ENCODE measurements around the gene RHO.

The RHO gene

DNA sequence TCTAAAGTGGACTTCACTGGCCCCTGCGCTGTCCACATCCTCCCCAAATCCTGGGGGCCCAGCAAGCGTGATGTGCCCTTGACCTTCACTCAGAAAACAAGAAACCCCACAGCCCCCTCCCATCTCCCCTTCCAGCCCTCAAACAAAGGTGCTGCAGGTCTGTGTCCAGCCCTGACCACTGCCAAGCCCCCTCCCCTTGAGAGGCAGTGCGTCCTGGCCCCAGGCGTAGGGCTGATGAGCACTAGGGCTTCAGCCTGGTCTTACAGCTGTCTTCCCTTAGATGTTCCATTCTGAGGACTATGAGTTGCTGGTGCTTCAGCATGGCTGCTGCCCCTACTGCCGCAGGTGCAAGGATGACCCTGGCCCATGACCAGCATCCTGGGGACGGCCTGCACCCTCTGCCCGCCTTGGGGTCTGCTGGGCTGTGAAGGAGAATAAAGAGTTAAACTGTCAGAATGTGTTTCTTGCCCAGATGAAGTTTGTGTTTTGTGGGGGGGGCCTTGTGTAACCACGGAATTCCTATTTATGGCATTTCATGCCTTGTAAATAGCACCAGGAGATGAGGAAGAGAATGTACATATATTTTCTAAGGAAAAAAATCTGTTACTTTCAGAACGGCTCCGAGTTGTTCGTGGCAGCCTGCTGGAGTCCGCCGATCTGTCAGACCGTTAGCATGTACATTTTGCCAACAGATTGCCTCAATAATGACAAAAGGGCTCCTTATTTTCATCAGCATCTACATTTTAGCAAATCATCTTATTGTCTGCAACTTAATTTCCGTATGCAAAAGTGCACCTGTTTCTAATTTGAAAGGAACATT lies 8.3 kb upstream of the RHO start:
- no peak for DNase-seq (ENCODE audit: low read depth in 1 of 2, low spot score in 1 of 2)

DNA sequence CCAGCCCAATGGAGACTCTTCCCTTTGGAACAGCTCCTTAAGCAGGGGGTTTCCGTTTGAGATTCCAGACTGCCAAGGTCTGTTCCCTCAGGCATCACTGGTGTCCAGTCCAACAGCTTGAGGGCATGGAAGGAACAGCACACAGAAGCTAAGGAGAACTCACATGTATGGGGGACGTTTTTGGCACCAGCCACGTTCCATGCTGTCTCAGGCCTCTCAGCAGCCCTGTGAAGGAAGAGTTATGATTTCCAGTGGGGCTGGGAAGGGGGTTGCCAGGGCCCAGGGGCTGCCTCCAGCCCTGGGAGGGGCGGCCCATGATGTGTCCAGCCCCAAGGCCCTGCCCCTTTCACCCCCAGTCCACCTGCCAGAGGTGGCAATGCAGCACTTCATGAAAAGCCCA lies 7.5 kb upstream of the RHO start:
- no peak for DNase-seq (ENCODE audit: low read depth in 1 of 2, low spot score in 1 of 2)

DNA sequence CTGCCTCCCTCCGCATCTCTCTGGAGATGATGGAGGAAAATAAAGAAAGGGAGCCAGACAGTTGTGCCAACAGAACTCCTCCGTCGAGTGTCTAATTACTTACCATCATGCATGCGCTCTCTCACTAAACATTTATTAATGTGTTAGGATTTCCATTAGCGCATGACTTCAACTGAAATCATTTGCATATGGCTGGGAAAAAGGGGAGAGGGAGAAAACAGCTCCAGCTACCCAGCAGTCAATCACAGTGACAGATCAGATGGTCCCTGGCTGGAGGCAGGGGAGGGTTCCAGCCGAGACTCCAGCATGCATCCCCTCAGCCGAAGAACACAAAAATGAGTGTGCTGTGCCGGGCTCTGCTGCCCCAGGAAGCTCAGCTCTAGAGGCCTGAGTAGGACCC lies 6.8 kb upstream of the RHO start:
- no peak for DNase-seq (ENCODE audit: low read depth in 1 of 2, low spot score in 1 of 2)

DNA sequence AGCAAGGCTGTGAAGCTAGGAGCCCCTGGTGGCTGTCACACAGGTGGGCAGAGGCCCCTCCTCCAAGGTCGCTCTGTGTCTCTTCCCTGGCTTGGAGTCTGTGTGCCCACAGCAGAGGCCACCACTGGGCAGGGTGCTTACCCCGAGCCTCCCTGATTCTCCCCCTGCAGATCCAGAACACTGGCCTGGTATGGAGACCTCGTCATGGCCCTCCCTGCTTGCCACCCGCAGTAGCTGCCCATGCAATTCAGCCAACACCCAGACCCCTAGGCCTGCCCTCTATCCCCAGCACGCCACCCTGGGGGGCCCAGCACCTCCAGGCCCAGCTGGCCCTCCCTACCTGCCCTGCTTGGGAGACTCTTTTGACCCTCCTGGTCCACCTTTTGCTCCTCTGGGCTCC lies 5.5 kb upstream of the RHO start:
- DNase-seq (ENCODE audit: low read depth in 1 of 2, low spot score in 1 of 2), result no peak

DNA sequence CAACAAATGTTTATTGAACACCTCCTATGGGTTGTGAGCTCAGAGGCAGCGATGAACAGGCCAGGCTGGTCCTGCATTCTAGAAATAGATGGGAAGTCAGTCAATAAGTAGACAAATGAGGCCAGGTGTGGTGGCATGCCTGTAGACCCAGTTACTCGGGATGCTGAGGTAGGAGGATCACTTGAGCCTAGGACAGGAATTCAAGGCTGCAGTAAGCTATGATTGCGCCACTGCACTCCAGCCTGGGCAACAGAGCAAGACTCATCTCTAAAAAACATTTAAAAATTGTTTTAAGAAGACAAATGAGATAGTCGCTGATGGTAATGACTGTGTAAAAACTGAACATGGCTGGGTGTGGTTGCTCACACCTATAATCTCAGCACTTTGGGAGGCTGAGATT lies 4.4 kb upstream of the RHO start:
- DNase-seq (ENCODE audit: low read depth in 1 of 2, low spot score in 1 of 2), result no peak

DNA sequence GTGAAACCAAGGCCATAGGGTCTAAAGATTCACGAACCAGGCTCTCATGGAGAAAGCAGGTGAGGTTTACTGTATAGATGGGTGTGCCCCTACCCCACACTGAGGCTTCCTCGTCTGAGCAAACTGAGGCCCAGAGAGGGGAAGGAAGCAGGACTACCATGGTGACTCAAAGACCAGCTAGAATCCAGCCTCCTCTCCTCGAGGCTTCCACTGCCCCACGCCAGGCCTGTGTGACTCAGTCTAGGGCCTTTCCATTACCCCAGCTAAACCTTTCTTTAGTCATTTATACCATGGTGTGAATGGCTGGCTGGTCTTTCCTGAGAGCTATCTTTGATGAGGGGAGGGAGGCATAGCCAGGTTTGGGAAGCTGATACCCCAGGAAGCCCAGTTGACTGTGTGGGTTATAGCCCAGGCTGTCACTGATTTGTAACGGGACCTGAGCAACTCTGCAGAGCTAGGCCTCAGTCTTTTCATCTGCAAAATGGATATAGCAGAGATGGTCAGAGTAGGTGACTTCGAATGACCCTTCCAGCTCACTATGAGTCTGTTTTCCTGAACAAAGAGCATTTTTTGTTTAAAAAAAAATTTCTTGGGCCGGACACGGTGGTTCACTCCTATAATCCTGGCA lies 3.0 kb upstream of the RHO start:
- DNase-seq (ENCODE audit: low read depth in 1 of 2, low spot score in 1 of 2), result no peak

DNA sequence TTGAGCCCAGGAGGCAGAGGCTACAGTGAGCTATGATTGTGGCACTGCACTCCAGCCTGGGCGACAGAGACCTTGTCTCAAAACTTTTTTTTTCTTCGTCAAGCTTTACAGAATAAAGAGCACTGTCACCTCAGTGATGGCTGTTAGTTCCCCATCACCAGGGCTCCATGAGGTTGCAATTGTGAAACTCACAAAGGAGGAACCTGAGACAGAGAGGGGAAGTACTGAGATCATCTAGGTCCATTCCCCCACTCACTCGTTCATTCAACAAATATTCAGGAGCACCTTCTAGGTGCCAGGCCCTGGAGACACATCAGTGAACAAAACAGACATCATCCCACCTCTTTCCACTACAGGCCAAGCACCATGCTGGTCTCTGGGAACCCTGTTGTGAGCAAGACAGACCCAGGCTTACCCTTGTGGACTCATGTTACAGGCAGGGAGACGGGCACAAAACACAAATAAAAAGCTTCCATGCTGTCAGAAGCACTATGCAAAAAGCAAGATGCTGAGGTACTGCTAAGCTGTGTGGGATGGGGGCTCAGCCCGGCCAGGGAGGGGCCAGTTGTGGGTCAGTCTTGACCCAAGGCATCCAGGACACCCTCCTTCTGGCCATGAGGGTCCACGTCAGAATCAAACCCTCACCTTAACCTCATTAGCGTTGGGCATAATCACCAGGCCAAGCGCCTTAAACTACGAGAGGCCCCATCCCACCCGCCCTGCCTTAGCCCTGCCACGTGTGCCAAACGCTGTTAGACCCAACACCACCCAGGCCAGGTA lies 2.1 kb upstream of the RHO start:
- no peak for DNase-seq (ENCODE audit: low read depth in 1 of 2, low spot score in 1 of 2)

DNA sequence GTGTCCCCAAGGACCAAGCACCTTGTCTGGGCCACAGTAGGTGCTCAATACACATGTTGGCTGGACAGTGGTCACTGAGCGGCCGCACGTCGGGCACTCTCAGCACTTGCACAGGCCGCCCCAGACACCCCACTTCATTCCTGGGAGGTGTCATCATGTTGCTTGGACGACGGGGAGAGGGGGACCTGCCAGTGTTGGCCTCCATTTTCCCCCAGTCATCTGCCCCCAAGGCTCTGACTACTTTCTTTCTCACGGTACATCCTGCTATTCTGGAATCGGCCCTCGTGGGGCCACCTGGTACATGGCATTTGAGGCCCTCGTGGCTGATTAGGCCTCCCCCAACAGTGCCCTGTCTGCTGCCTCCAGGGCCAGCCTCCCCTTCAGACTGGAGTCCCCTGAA lies 1.2 kb upstream of the RHO start:
- no peak for DNase-seq (ENCODE audit: low read depth in 1 of 2, low spot score in 1 of 2)

DNA sequence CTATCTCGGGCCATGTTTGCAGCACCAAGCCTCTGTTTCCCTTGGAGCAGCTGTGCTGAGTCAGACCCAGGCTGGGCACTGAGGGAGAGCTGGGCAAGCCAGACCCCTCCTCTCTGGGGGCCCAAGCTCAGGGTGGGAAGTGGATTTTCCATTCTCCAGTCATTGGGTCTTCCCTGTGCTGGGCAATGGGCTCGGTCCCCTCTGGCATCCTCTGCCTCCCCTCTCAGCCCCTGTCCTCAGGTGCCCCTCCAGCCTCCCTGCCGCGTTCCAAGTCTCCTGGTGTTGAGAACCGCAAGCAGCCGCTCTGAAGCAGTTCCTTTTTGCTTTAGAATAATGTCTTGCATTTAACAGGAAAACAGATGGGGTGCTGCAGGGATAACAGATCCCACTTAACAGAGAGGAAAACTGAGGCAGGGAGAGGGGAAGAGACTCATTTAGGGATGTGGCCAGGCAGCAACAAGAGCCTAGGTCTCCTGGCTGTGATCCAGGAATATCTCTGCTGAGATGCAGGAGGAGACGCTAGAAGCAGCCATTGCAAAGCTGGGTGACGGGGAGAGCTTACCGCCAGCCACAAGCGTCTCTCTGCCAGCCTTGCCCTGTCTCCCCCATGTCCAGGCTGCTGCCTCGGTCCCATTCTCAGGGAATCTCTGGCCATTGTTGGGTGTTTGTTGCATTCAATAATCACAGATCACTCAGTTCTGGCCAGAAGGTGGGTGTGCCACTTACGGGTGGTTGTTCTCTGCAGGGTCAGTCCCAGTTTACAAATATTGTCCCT lies 1.2 kb downstream of the RHO start:
- no peak for DNase-seq (ENCODE audit: low read depth in 1 of 2, low spot score in 1 of 2)

DNA sequence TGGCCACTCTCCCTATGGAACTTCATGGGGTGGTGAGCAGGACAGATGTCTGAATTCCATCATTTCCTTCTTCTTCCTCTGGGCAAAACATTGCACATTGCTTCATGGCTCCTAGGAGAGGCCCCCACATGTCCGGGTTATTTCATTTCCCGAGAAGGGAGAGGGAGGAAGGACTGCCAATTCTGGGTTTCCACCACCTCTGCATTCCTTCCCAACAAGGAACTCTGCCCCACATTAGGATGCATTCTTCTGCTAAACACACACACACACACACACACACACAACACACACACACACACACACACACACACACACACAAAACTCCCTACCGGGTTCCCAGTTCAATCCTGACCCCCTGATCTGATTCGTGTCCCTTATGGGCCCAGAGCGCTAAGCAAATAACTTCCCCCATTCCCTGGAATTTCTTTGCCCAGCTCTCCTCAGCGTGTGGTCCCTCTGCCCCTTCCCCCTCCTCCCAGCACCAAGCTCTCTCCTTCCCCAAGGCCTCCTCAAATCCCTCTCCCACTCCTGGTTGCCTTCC lies 1.9 kb downstream of the RHO start:
- DNase-seq (ENCODE audit: low read depth in 1 of 2, low spot score in 1 of 2), result no peak

DNA sequence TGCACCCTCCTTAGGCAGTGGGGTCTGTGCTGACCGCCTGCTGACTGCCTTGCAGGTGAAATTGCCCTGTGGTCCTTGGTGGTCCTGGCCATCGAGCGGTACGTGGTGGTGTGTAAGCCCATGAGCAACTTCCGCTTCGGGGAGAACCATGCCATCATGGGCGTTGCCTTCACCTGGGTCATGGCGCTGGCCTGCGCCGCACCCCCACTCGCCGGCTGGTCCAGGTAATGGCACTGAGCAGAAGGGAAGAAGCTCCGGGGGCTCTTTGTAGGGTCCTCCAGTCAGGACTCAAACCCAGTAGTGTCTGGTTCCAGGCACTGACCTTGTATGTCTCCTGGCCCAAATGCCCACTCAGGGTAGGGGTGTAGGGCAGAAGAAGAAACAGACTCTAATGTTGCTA lies 2.4 kb downstream of the RHO start:
- DNase-seq (ENCODE audit: low read depth in 1 of 2, low spot score in 1 of 2), result no peak

DNA sequence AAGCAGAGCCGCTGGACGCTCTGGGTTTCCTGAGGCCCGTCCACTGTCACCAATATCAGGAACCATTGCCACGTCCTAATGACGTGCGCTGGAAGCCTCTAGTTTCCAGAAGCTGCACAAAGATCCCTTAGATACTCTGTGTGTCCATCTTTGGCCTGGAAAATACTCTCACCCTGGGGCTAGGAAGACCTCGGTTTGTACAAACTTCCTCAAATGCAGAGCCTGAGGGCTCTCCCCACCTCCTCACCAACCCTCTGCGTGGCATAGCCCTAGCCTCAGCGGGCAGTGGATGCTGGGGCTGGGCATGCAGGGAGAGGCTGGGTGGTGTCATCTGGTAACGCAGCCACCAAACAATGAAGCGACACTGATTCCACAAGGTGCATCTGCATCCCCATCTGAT lies 3.3 kb downstream of the RHO start:
- DNase-seq (ENCODE audit: low read depth in 1 of 2, low spot score in 1 of 2), result no peak

DNA sequence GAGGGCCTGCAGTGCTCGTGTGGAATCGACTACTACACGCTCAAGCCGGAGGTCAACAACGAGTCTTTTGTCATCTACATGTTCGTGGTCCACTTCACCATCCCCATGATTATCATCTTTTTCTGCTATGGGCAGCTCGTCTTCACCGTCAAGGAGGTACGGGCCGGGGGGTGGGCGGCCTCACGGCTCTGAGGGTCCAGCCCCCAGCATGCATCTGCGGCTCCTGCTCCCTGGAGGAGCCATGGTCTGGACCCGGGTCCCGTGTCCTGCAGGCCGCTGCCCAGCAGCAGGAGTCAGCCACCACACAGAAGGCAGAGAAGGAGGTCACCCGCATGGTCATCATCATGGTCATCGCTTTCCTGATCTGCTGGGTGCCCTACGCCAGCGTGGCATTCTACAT lies 3.8 kb downstream of the RHO start:
- no peak for DNase-seq (ENCODE audit: low read depth in 1 of 2, low spot score in 1 of 2)

DNA sequence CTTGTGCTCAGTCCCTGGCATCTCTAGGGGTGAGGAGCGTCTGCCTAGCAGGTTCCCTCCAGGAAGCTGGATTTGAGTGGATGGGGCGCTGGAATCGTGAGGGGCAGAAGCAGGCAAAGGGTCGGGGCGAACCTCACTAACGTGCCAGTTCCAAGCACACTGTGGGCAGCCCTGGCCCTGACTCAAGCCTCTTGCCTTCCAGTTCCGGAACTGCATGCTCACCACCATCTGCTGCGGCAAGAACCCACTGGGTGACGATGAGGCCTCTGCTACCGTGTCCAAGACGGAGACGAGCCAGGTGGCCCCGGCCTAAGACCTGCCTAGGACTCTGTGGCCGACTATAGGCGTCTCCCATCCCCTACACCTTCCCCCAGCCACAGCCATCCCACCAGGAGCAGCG lies 5.0 kb downstream of the RHO start:
- DNase-seq (ENCODE audit: low read depth in 1 of 2, low spot score in 1 of 2), result no peak

DNA sequence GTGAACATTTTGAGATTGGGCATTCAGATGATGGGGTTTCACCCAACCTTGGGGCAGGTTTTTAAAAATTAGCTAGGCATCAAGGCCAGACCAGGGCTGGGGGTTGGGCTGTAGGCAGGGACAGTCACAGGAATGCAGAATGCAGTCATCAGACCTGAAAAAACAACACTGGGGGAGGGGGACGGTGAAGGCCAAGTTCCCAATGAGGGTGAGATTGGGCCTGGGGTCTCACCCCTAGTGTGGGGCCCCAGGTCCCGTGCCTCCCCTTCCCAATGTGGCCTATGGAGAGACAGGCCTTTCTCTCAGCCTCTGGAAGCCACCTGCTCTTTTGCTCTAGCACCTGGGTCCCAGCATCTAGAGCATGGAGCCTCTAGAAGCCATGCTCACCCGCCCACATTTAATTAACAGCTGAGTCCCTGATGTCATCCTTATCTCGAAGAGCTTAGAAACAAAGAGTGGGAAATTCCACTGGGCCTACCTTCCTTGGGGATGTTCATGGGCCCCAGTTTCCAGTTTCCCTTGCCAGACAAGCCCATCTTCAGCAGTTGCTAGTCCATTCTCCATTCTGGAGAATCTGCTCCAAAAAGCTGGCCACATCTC lies 6.1 kb downstream of the RHO start:
- DNase-seq (ENCODE audit: low read depth in 1 of 2, low spot score in 1 of 2), result no peak

DNA sequence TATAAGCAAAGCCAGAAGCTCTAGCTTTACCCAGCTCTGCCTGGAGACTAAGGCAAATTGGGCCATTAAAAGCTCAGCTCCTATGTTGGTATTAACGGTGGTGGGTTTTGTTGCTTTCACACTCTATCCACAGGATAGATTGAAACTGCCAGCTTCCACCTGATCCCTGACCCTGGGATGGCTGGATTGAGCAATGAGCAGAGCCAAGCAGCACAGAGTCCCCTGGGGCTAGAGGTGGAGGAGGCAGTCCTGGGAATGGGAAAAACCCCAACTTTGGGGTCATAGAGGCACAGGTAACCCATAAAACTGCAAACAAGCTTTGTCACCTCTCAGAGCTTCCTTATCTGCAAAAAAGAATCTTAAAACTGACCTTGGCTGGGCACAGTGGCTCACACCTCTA lies 6.6 kb downstream of the RHO start:
- DNase-seq (ENCODE audit: low read depth in 1 of 2, low spot score in 1 of 2), result no peak

DNA sequence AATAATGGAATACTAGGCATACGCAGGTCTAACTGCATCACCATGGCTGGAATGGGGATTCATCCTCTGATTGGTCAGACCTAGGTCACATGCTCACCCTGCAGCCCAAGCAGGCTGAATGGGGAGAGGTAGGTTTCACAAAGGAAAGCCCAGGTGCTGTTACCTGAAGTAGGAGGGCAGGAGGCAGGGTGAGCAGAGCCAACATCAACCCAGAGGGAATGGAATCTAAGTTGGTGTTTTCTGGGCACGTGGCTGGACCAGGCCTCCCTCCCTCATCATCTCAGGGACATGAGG lies 7.9 kb downstream of the RHO start:
- DNase-seq (ENCODE audit: low read depth in 1 of 2, low spot score in 1 of 2), result no peak

DNA sequence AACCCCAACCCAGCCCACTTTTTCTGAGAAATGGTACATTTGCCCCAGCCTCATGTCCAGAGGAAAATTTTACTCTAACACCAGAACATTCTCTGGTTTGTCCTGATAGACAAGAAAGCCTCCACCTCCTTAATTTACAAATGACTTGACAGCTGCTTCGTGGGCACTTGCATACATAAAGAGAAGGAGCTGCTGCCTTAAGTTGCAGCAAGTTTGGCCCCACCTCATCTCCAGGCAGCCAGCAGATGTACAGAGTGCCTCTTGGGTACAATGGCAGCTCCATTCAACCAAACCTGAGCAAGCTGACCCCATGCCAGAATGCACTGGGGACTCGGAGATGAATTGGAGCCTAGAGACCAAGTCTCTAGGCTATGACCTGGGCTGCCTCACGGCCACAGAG lies 8.4 kb downstream of the RHO start:
- DNase-seq (ENCODE audit: low read depth in 1 of 2, low spot score in 1 of 2), result no peak

DNA sequence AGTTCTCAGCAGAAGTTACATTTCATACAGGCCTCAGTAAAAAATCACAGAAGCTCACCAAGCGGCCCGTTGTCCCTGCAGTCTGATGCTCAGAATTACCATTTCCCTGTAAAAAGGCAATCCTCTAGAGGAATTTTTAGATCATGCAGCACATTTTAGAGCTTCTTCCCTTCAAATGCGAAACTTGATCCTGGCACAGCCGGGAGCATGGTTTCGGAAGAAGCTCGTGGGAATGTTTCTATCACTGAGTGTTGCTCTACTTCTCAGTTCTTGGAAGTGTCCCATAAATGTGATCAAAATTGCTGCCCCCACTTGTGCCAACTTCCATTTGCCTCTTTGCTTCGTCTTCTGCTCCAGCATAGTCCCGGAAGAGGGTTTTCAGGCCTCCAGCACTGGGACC lies 10.8 kb downstream of the RHO start:
- DNase-seq (ENCODE audit: low read depth in 1 of 2, low spot score in 1 of 2), result no peak

DNA sequence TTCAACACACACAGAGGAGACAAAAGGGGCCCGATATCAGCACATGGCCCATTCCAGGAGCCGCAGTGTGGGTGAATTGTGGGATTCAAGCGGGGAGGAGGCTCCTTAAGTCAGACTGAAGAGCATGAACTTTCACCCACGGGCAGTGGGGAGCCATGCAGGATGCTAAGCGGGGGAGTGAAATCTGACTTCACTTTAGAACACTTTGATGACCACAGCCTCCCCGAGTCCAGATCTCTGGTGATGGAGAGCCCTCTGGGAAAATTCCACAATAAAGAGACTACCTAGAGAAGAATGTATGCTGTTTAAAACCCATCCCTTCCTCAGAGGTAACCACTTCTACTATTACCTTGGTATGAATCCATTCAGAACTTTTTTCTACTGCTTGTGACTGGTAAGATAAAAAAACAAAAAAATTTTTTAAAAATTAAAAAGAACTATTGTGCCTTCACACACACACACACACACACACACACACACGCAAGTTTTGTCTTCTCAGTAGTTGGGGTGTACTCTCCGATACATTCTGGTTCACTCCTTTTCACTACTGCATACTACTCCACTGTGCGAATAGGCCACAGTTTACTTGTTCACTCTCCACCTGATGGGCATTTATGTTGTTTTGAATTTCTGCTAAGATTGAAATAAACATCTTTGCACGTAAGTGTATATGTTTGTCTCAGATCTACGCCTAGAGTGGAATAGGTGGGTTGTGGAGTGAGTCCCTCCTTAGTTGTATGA lies 12.5 kb downstream of the RHO start:
- DNase-seq (ENCODE audit: low read depth in 1 of 2, low spot score in 1 of 2), result no peak
